CD14-positive monocyte (primary cell): ENCODE measurements around the gene ST7. TPM values are rescaled to one million over a fixed set of nuclear protein-coding genes. Genes with fewer than 3 reads are reported as not detected.

Experiments
- DNase-seq, 3 donors: peaks; one replicate each; pipeline ENCODE4 v3.0.0-alpha.2; 2011 to 2022
- H2AFZ ChIP-seq: 2 replicates; pipeline ENCODE4 v1.6.0; 2012; ENCODE audit warnings: mild to moderate bottlenecking, low read depth, low read length, inconsistent platforms; ENCODE audit not compliant: insufficient read depth, poor library complexity, severe bottlenecking
- H3K27ac ChIP-seq, 2 donors: 1 replicate in 1 of 2; 2 replicates in 1 of 2; pipeline ENCODE4 v1.5.1; 2012 to 2013; ENCODE audit warnings: low read length in 2 of 2, control low read depth in 1 of 2, inconsistent platforms in 1 of 2, low read depth in 1 of 2, mild to moderate bottlenecking in 1 of 2
- H3K27me3 ChIP-seq, 2 donors: one replicate each; pipeline versions ENCODE4 v1.6.0 to v1.6.1; 2011 to 2013; ENCODE audit warnings: low read length in 2 of 2; ENCODE audit not compliant: control insufficient read depth in 2 of 2, insufficient read depth in 2 of 2
- H3K36me3 ChIP-seq, 2 donors: replicated peaks in 1 of 2; 1 replicate in 1 of 2; 2 replicates in 1 of 2; pipeline versions ENCODE4 v1.5.1 to v1.6.1; 2012 to 2013; ENCODE audit warnings: low read length in 2 of 2, control low read depth in 1 of 2, inconsistent platforms in 1 of 2, mild to moderate bottlenecking in 1 of 2; ENCODE audit not compliant: insufficient read depth in 2 of 2, control insufficient read depth in 1 of 2
- H3K4me1 ChIP-seq, 2 donors: 1 replicate in 1 of 2; 2 replicates in 1 of 2; pipeline versions ENCODE4 v1.5.1 to v1.6.1; 2012 to 2013; ENCODE audit warnings: low read length in 2 of 2, control low read depth in 1 of 2, inconsistent platforms in 1 of 2, mild to moderate bottlenecking in 1 of 2, moderate library complexity in 1 of 2; ENCODE audit not compliant: insufficient read depth in 2 of 2, control insufficient read depth in 1 of 2
- H3K4me2 ChIP-seq: replicated peaks from 2 replicates; pipeline ENCODE3; 2012; ENCODE audit warnings: low read length, moderate library complexity, mild to moderate bottlenecking; ENCODE audit not compliant: poor library complexity, severe bottlenecking; ENCODE audit errors: extremely low read depth
- H3K4me3 ChIP-seq, 3 experiments: fragments of 200-600 bp in 1 of 3; sonication (generic) in 1 of 3; replicated peaks in 1 of 3; 1 replicate in 2 of 3; 2 replicates in 1 of 3; pipeline ENCODE4 v1.5.1; 2011 to 2013; ENCODE audit warnings: low read length in 3 of 3, mild to moderate bottlenecking in 3 of 3, control low read depth in 2 of 3, low read depth in 2 of 3, inconsistent platforms in 1 of 3, moderate library complexity in 1 of 3
- H3K79me2 ChIP-seq: 2 replicates; pipeline ENCODE4 v1.6.0; 2012; ENCODE audit warnings: mild to moderate bottlenecking, control low read depth, inconsistent platforms, low read length, moderate library complexity; ENCODE audit not compliant: insufficient read depth
- H3K9ac ChIP-seq: 2 replicates; pipeline ENCODE4 v1.6.0; 2017; ENCODE audit warnings: low read length, mild to moderate bottlenecking; ENCODE audit not compliant: insufficient read depth, poor library complexity, severe bottlenecking
- H3K9me3 ChIP-seq, 2 donors: replicated peaks in 1 of 2; 1 replicate in 1 of 2; 2 replicates in 1 of 2; pipeline versions ENCODE4 v1.5.1 to v1.6.1; 2012 to 2013; ENCODE audit warnings: low read length in 2 of 2, control low read depth in 1 of 2; ENCODE audit not compliant: control insufficient read depth in 1 of 2, insufficient read depth in 1 of 2
- H4K20me1 ChIP-seq: 2 replicates; pipeline ENCODE4 v1.6.0; 2012; ENCODE audit warnings: mild to moderate bottlenecking, low read length, control low read depth, moderate library complexity; ENCODE audit not compliant: insufficient read depth
- H3K27ac Mint-ChIP-seq, 7 donors: one replicate each; pipeline ENCODE4 v1.8.0; 2020; ENCODE audit warnings: mild to moderate bottlenecking in 7 of 7, mixed read lengths in 7 of 7, moderate library complexity in 6 of 7, inconsistent platforms in 2 of 7
- H3K27me3 Mint-ChIP-seq, 3 donors: one replicate each; pipeline ENCODE4 v1.8.0; 2021 to 2022; ENCODE audit warnings: low read depth in 3 of 3, mild to moderate bottlenecking in 3 of 3, mixed read lengths in 3 of 3, moderate library complexity in 3 of 3, inconsistent platforms in 1 of 3
- H3K36me3 Mint-ChIP-seq, 2 donors: one replicate each; pipeline ENCODE4 v1.8.0; 2020; ENCODE audit warnings: mixed read lengths in 2 of 2, inconsistent platforms in 1 of 2, mild to moderate bottlenecking in 1 of 2
- H3K4me1 Mint-ChIP-seq: one replicate; pipeline ENCODE4 v1.8.0; 2020; ENCODE audit warnings: mild to moderate bottlenecking, mixed read lengths
- H3K4me3 Mint-ChIP-seq, 2 donors: one replicate each; pipeline ENCODE4 v1.8.0; 2020; ENCODE audit warnings: mild to moderate bottlenecking in 2 of 2, mixed read lengths in 2 of 2, moderate library complexity in 1 of 2
- H3K9me3 Mint-ChIP-seq, 7 donors: one replicate each; pipeline ENCODE4 v1.8.0; 2020 to 2022; ENCODE audit warnings: mixed read lengths in 7 of 7, mild to moderate bottlenecking in 6 of 7, moderate library complexity in 6 of 7, inconsistent platforms in 2 of 7
- WGBS: methylation state at CpG from one replicate; pipeline ENCODE4 v1.1.5; 2013; ENCODE audit warnings: missing lambda C conversion rate; ENCODE audit not compliant: insufficient coverage; 5-methylcytosine and 5-hydroxymethylcytosine counted together
- intact Hi-C, 2 donors: fragments of 100-400 bp; cut with micrococcal nuclease; formaldehyde crosslinking; loops; one replicate each; pipeline versions ENCODE4 v1.15.0 to v1.15.1; 2023
- polyA plus RNA-seq, 3 donors: library from polyadenylated mRNA; depleted of rRNA in 1 of 3; unstranded in 2 of 3; stranded (reverse) in 1 of 3; fragments of 300-500 nt in 2 of 3; fragments of >200 nt in 1 of 3; fragmentation: Illumina TruSeq in 2 of 3; gene quantifications; 1 replicate in 2 of 3; 2 replicates in 1 of 3; pipeline ENCODE4 v1.2.3, GENCODE V29; 2012 to 2021
- TF ChIP-seq, protein P1 (sequence below): fragments of 200-600 bp; IDR thresholded peaks from one replicate; pipeline ENCODE4 v1.8.0; 2022; ENCODE audit warnings: antibody characterized with exemption, mild to moderate bottlenecking

The ST7 gene
- polyA plus RNA-seq, 3 donors: 3.6 to 5.5 (median 4.1) TPM

DNA sequence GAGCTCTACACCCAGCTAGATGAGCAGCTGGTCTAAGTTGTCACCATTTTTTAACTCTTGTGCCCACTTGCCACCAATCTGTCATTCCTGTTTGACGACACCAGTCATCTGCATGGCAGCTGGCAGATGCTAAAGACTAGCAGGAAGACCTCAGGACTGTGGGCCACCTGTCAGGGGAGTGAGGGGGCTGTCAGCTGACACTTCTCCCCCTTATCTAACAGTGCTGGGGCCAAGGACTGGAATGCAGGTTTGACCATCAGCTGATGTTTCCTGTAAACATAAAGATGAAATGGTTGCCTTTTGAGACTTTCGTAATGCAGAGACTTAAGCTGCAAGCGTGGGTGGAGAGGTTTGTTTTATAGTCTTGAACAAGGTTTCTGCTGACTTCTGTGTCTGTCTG, 276.0 kb downstream of the ST7 start:
- Mint-ChIP-seq H3K4me3 (no peak overlapping the region), H3K9me3 (peaks cover 5 to 18% (median 7%) of the 10 kb centered on the region in 7 donors), H3K27ac (no peak overlapping the region), H3K36me3 (peaks cover 5 to 8% of the 10 kb centered on the region in 2 donors), H3K4me1 (peaks cover 9% of the 10 kb centered on the region), H3K27me3 (peaks cover 0 to 5% (median 2%) of the 10 kb centered on the region in 3 donors)
- WGBS: 100% methylated on average over 1 of the region's 3 CpGs
- H3K4me3 ChIP-seq: no peak overlapping the region
- peaks cover 0 to 8% of the 10 kb centered on the region in 2 donors for H3K9me3 ChIP-seq
- intact Hi-C loops: no loop called here
- no peaks in the 10 kb centered on the region for H3K4me1 ChIP-seq
- no peak overlapping the region for H3K27ac ChIP-seq
- H3K27me3 ChIP-seq: no peaks in the 10 kb centered on the region
- no peak overlapping the region for H2AFZ ChIP-seq
- H3K36me3 ChIP-seq: no peaks in the 10 kb centered on the region
- H3K4me2 ChIP-seq: no peak overlapping the region
- no peak for DNase-seq
- no peaks in the 10 kb centered on the region for H3K79me2 ChIP-seq
- H4K20me1 ChIP-seq: no peaks in the 10 kb centered on the region
- TF ChIP-seq, protein P1, sequence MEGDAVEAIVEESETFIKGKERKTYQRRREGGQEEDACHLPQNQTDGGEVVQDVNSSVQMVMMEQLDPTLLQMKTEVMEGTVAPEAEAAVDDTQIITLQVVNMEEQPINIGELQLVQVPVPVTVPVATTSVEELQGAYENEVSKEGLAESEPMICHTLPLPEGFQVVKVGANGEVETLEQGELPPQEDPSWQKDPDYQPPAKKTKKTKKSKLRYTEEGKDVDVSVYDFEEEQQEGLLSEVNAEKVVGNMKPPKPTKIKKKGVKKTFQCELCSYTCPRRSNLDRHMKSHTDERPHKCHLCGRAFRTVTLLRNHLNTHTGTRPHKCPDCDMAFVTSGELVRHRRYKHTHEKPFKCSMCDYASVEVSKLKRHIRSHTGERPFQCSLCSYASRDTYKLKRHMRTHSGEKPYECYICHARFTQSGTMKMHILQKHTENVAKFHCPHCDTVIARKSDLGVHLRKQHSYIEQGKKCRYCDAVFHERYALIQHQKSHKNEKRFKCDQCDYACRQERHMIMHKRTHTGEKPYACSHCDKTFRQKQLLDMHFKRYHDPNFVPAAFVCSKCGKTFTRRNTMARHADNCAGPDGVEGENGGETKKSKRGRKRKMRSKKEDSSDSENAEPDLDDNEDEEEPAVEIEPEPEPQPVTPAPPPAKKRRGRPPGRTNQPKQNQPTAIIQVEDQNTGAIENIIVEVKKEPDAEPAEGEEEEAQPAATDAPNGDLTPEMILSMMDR: no peak
- no peak overlapping the region for H3K9ac ChIP-seq

DNA sequence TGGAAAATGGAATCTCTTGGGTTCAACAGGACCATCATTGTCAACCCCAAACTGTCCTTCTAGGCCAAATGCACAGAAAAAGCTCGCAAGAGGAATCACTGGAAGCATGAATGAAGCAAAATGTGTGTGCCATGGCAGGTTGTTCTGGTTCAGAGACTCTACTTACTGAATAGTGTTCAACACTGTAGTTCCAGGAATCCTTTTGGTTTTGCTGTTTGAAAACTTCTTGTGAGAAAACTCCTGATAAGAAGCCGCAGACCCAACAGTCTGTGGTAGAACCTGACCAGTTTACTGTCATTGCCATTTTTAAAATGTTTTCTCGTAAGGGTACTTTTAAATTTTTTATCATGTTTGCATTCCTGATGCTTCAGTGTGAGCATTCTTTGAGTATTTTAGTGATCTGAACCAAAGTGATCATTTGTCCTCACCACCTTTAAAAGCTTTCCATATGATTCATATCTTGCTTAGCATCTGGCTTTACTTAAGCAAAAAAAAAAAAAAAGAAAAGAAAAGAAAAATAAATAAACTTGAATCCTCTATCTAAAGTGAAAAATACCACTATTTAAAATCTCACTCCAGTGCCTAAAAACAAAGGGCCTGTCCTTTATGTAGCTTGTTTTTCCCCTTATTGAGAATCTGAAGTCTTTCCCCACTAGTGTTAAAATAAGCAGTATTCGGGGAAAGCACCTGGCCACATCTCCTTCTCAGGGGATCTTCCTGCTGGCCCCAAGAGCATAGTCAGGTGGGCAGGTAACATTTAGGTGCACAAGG, 277.2 kb downstream of the ST7 start:
- Histone ChIP-seq H3K4me2 (no peak overlapping the region), H3K27me3 (no peaks in the 10 kb centered on the region), H3K36me3 (no peaks in the 10 kb centered on the region), H3K27ac (no peak overlapping the region), H3K4me3 (no peak overlapping the region), H3K9ac (no peak overlapping the region), H3K4me1 (no peaks in the 10 kb centered on the region), H2AFZ (no peak overlapping the region), H3K79me2 (no peaks in the 10 kb centered on the region), H3K9me3 (peaks cover 0 to 8% of the 10 kb centered on the region in 2 donors), H4K20me1 (no peaks in the 10 kb centered on the region)
- TF ChIP-seq, protein P1: no peak
- Mint-ChIP-seq H3K9me3 (peaks cover 5 to 18% (median 7%) of the 10 kb centered on the region in 7 donors), H3K27ac (no peak overlapping the region), H3K27me3 (peaks cover 0 to 7% (median 2%) of the 10 kb centered on the region in 3 donors), H3K4me1 (peaks cover 9% of the 10 kb centered on the region), H3K4me3 (no peak overlapping the region), H3K36me3 (peaks cover 5 to 8% of the 10 kb centered on the region in 2 donors)
- intact Hi-C loops: no loop called here
- DNase-seq: no peak
- WGBS: 100% methylated on average over 1 of the region's 4 CpGs
